HL-60/S4 treated with retinoic acid at 250 ng/mL for 4 days and 3 days (cell line): Measurements from ENCODE around the gene ESPNL.

ENCODE experiments used
- in situ Hi-C: fragments of 300-500 bp; cut with MboI; formaldehyde crosslinking; loops from 2 replicates; pipeline ENCODE4 v1.7.0; 2022; ENCODE audit warnings: low sequenced_read_pairs

Gene ESPNL

GRCh38 chr2:238126338-238126737, 26.2 kb downstream of the ESPNL start:
- in situ Hi-C loops, result no loop called here

DNA sequence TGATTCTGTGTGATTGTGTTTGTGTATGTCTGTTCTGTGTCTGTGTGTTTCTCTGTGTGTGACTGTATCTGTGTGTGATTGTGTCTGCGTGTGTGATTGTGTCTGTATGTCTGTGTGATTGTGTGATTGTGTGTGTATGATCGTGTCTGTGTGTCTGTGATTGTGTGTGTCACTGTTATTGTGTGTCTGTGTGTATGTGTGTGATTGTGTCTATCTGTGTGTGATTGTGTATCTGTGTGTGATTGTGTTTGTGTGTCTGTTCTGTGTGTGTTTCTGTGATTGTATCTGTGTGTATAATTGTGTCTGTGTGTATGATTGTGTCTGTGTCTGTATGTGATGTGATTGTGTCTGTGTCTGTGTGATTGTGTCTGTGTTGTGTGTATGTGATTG, 26.6 kb downstream of the ESPNL start:
- in situ Hi-C loops, result no loop called here

- in situ Hi-C loops, result no loop called here
These were observed 27.3 kb downstream of the ESPNL start for GRCh38 chr2:238127165-238128060.

GRCh38 chr2:238128061-238128440, 27.9 kb downstream of the ESPNL start:
- in situ Hi-C loops, result no loop called here

GRCh38 chr2:238128534-238129001, 28.4 kb downstream of the ESPNL start:
- in situ Hi-C loops, result no loop called here

GRCh38 chr2:238129166-238130010, 29.2 kb downstream of the ESPNL start:
- in situ Hi-C loops, result no loop called here

DNA sequence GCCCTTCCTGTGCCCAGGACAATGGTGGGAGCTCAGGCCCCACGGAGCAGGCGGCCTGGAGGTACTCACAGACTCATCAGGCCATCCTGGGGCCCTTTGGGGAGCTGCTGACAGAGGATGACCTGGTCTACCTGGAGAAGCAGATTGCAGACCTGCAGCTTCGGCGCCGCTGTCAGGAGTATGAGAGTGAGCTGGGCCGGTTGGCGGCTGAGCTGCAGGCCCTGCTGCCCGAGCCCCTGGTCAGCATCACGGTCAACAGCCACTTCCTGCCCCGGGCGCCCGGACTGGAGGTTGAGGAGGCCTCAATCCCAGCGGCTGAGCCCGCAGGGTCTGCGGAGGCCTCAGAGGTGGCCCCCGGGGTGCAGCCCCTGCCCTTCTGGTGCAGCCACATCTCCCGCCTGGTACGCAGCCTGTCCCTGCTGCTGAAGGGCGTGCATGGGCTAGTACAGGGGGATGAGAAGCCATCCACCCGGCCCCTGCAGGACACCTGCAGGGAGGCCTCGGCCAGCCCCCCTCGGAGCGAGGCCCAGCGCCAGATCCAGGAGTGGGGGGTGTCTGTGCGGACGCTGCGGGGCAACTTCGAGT, 30.1 kb downstream of the ESPNL start:
- in situ Hi-C loops, result no loop called here

- in situ Hi-C loops, result no loop called here
These were observed 30.8 kb downstream of the ESPNL start for GRCh38 chr2:238130696-238131628.

- in situ Hi-C loops, result no loop called here
These were observed 31.8 kb downstream of the ESPNL start for GRCh38 chr2:238131761-238132462.

- in situ Hi-C loops, result no loop called here
These were observed 32.6 kb downstream of the ESPNL start for GRCh38 chr2:238132463-238133450.

DNA sequence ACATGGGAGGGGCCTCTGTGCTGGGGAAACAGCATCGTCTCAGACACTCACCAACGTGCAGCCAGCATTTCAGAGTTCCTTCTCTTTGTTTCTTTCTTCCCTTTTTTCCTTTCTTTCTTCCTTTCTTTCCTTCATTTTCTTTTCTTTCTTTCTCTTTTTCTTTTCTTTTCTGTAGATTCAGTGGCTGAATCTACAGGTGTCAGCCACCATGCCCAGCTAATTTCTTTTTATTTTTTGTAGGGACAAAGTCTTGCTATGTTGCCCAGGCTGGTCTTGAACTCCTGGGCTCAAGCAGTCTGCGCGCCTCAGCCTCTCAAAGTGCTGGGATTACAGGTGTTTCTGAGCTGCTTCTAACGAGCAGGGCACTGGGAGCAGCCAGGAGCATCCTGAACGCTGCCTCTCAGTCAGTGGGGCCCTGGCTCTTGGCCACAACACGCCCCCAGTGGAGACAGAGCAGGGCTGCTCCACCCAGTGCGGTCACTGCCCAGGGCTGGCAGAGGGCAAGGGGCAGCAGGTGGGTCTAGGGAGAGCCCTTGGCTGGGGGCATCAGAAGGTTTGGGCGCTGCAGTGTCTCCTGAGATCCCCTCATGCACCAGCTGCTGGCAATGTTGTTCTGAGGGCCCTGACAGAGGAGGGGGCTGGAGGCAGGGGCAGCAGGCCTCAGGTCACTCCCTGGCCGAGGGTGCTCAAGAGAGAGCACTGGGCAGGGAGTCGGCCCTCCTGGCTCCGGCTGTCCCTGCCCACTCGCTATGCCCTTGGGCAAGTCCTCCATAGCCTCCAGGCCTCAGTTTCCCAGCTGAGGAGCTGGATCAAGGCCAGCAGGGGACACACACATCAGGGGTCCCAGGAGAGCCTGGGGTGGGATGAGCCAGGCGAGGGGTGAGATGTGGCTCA, 33.6 kb downstream of the ESPNL start:
- in situ Hi-C loops, result no loop called here

DNA sequence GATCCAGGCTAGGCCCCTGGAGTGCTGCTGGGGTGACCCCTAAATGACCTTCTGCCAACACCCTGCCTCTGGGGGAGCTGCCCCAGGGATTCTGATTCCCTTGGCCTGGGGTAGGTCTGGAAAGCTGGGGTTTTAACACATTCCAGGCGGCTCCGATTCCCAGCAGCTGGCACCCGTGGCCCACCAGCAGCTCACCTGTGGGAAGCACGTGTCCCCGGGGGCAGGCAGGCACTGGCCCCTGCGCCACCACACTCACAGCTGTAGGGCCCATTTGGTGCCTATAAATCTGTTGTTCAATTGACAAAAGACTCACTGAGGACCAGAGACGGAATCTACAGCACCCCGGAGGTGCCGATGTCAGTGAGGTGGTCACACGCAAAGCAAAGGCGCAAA, 34.2 kb downstream of the ESPNL start:
- in situ Hi-C loops, result no loop called here

DNA sequence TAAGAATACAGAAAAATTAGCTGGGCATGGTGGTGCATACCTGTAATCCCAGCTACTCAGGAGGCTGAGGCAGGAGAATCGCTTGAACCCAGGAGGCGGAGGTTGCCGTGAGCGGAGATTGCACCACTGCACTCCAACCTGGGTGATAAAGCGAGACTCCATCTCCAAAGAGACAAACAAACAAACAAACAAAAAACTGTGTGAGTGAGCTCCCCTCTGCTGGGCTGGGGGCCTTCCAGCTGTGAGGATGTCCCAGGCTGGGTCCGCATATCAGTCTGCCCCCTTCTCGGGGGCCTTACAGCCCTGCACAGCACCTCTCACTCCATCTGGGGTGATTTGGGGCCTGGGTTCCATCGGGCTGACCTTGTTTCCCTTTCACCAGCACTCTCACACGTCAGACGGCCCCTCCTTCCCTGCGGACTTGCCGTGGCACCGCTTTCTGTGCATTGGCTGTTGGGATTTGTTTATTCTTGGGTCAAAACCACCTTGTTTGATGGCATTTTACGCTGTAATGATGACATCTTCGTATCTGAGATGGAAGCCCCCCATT, 35.5 kb downstream of the ESPNL start:
- in situ Hi-C loops, result no loop called here

DNA sequence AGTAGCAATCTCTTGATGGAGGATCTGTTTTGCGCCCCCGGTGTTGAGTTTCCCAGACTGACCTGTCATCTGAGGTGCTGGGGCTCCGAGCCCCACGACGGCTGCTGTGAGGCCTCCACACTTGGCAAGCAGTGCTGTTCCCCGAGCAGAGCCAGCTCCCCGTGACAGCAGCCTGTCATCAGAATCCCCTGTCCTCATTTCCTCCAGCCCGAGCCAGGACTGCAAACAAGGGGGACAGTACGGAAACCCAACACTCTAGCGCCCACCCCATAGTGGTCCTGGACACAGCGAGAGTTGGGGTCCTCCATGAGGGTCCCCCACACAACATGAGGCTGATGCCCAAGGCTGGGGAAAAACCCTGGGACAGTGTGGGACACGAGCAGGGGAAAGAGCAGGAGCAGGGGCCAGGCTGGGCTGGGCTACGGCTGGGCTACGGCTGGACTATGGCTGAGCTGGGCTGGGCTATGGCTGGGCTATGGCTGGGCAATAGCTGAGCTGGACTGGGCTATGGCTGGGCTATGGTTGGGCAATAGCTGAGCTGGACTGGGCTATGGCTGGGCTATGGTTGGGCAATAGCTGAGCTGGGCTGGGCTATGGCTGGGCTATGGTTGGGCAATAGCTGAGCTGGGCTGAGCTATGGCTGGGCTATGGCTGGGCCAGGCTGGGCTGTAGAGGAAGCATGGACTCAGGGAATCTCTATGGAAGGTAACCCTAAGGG, 36.8 kb downstream of the ESPNL start:
- in situ Hi-C loops, result no loop called here

DNA sequence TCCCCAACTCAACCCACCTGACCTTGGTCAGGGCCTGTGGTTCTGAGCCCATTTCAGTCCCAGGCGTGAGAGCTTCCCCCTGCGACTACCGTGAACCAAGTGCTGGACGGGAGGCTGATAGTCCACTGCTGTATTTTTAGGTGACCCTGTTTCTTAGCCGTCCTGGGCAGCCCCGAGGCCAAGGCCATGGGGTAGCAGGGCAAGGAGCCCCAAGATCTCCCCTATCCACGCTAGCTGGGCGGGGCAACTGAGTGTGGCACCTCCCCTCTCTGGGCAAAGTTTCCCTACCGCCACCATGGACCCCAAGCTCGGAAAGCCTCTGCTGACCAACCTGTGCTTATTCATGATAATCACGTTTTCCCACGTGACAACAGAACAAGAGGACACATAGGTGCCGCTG, 37.7 kb downstream of the ESPNL start:
- in situ Hi-C loops, result no loop called here

DNA sequence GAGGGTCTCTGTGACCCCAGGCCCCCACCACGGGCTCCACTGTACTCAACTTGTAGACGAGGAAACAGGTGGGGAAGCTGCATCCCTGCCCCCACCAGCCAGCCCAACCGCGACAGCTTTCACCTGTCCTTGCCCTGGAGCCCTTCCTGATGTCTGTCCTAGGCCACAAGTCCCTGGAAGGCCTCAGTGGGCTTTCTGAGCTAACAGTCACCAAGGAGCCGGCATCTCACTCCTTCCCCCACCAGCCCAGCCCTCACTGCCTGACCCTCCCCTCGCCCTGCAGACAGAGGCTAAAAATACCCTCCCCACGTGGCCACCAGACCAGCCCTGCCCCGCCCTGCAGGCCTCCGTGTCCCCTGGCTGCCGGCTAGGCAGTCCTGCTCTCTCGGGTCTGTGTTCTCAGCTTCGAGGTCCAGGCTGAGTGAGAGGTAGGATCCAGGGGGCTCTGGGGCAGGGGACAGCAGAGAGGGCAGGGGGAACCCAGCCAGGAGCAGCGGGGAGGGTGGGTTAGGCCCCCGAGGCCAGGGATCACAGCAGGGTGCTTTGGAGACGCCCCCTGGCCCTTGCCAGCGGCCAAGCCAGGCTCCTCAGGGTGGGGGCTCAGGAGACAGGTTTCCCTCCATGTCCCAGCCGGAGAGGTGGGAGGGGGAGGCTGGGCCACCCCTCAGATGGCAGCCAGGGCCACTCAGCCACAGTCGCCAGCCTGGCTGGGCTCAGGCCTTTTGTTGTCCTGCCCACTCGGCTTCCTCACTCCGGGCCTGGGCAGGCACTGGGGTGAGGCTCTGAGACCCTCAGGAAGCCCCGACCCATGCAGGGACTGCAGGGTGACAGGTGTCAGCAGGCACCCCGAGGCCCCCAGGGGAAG, 38.4 kb downstream of the ESPNL start, which contains the start of gene KLHL30:
KLHL30 (plus strand) TSS at position 338 of the 865 bp plus-strand sequence. CDS start 2,087 bp downstream, outside the sequence.
- in situ Hi-C loops, result no loop called here
